NB4 (cell line): Measurements from ENCODE around the gene SPAG9.
"Not testable (repeated sequence)": the region's sequence is repeated elsewhere in the genome, so short reads cannot be mapped to it uniquely, and the experiment has no call there.

Experiments used
- DNase-seq: peaks from one replicate; pipeline ENCODE4 v3.0.0; 2010; ENCODE audit warnings: low read depth
- H3K4me3 ChIP-seq: one replicate; pipeline ENCODE4 v1.5.1; 2011; ENCODE audit warnings: mild to moderate bottlenecking, low read depth, low read length, moderate library complexity
- MYC ChIP-seq: IDR thresholded peaks from 2 replicates; pipeline ENCODE4 v1.6.1; 2011; ENCODE audit warnings: low read depth, low read length
- POLR2A ChIP-seq: IDR thresholded peaks from 2 replicates; pipeline ENCODE4 v1.6.1; 2011; ENCODE audit warnings: mild to moderate bottlenecking; ENCODE audit not compliant: insufficient read length; ENCODE audit errors: extremely low read depth
- TF ChIP-seq, protein P1 (sequence below): IDR thresholded peaks from 2 replicates; pipeline ENCODE4 v1.6.1; 2011; ENCODE audit warnings: low read depth, low read length
- TF ChIP-seq, protein P2 (sequence below): IDR thresholded peaks from one replicate; pipeline ENCODE4 v1.5.1; 2012; ENCODE audit warnings: low read depth, low read length

The SPAG9 gene

DNA sequence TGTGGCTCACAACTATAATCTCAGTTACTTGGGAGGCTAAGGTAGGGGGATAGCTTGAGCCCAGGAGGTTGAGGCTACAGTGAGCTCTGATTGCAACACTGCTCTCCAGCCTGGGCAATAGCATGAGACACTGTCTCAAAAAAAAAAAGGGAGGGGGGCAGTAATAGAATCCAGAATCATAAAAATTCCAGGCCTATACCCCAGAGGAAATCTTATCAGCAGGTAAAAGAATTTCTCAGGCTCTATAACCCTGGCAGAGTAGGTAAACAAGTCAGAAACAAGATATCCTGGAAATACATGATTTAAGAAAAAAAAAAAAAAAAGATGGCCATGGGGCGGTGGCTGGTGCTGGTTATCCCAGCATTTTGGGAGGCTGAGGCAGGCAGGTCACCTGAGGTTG is 12.9 kb downstream of the SPAG9 start:
- peak; percentile 11 for DNase-seq
- no peak overlapping the region for H3K4me3 ChIP-seq

DNA sequence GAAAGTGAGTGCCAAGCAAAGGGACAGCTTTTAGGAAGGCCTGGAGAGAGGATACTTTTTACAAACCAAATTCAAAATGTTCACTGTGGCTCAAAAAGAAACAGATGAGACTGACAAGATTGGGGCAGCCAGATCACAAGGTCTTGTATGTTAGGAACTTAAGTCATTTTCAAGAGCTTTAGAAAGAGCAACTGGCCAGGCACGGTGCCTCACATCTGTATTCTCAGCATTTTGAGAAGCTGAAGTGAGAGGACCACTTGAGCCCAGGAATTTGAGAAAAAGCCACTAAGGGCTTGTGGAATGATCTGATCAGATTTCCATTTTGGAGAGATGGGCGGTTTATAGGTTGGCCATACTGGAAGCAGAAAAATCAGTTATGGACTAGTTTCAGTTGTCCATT is 17.2 kb downstream of the SPAG9 start:
- no peak for DNase-seq
- no peak overlapping the region for H3K4me3 ChIP-seq
- TF ChIP-seq, protein P1, sequence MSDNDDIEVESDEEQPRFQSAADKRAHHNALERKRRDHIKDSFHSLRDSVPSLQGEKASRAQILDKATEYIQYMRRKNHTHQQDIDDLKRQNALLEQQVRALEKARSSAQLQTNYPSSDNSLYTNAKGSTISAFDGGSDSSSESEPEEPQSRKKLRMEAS, result no peak

More for the DNA sequence above, 12.9 kb downstream of the SPAG9 start:
- TF ChIP-seq, protein P2, sequence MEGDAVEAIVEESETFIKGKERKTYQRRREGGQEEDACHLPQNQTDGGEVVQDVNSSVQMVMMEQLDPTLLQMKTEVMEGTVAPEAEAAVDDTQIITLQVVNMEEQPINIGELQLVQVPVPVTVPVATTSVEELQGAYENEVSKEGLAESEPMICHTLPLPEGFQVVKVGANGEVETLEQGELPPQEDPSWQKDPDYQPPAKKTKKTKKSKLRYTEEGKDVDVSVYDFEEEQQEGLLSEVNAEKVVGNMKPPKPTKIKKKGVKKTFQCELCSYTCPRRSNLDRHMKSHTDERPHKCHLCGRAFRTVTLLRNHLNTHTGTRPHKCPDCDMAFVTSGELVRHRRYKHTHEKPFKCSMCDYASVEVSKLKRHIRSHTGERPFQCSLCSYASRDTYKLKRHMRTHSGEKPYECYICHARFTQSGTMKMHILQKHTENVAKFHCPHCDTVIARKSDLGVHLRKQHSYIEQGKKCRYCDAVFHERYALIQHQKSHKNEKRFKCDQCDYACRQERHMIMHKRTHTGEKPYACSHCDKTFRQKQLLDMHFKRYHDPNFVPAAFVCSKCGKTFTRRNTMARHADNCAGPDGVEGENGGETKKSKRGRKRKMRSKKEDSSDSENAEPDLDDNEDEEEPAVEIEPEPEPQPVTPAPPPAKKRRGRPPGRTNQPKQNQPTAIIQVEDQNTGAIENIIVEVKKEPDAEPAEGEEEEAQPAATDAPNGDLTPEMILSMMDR, result no peak
- TF ChIP-seq, protein P1, result no peak
- TF ChIP-seq MYC (no peak), POLR2A (no peak)

DNA sequence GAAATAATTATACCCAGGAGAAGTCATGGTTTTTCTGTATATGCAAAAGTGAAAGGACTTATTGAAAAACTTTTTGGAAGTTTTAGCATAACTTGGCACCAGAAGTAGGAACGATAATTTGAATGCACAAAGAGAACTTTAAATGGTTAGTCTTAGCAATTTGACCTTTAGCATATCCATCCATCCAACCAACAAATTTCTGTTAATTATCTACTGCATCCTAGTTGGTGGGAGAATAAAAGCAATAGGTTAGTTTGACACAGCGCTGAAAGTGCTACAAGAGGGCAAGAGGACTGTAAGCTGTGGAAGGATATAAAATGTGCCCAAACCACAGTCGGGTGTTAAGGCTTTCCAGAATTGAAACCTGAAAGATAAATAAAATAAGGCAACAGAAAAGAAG is 17.6 kb downstream of the SPAG9 start:
- no peak for DNase-seq
- H3K4me3 ChIP-seq, result no peak overlapping the region
- no peak for TF ChIP-seq MYC
- TF ChIP-seq, protein P1, result no peak
- TF ChIP-seq, protein P2, result no peak
- no peak for TF ChIP-seq POLR2A

DNA sequence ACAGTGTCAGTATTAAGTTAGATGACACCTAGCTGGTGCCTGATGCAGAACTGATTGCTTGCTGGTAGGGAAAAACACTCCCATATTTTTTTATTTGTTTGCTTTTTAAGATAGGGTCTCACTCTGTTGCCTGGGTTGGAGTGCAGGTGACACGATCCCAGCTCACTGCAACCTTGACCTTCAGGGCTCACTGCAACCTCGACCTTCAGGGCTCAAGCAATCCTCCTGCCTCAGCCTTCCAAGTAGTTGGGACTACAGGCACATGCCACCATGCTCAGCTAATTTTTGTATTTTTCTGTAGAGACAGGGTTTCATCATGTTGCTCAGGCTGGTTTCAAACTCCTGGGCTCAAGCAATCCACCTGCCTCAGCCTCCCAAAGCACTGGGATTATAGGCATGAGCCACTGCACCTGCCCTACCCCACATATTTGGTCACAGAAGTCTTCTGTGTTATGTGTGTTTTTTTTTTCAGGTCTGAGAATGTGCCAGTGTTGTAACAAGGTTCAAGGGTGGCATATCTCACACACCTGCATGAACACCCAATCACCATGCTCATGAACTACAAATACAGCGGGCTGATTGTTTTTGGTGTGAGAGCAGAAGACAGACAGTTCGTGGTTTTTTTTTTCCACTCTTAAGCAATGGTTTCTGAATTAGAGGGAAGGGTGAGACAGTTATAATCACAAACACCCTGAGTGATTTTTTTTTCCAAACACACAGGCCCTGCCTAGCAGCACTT is 22.8 kb downstream of the SPAG9 start:
- TF ChIP-seq MYC (no peak), POLR2A (no peak)
- TF ChIP-seq, protein P1, result no peak
- TF ChIP-seq, protein P2, result no peak
- no peak overlapping the region for H3K4me3 ChIP-seq
- DNase-seq, result peak; percentile 40

DNA sequence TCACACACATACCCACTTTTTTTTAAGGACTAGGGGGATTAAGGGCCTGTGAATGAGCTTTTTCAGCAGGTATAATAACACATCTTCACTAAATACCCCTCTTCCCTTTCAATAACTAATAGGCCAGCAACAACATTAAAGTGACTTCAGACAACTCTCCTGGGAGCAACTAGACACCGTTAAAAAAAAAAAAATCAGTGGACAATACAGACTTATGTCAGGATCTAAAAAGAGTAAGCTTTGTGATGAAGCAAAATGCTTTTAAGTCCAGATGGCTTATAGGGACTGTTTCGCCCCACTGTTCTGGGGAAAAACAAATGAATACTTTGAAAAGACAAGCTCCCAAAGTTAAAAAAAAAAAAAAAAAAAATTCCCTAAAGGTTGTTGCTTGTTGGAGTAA is 29.0 kb downstream of the SPAG9 start:
- no peak for DNase-seq
- no peak overlapping the region for H3K4me3 ChIP-seq
- TF ChIP-seq, protein P1, result no peak
- TF ChIP-seq POLR2A, result no peak
- TF ChIP-seq, protein P2, result no peak
- TF ChIP-seq MYC, result no peak

DNA sequence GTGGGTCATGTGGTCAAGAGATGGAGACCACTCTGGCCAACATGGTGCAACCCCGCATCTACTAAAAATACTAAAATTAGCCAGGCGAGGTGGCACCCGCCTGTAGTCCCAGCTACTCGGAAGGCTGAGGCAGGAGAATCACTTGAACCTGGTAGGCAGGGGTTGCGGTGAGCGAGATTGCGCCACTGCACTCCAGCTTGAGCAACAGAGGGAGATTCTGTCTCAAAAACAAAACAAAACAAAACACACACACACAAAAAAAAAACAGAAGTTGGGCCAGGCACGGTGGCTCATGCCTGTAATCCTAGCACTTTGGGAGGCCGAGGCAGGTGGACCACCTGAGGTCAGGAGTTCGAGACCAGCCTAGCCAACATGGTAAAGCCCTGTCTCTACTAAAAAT is 31.8 kb downstream of the SPAG9 start:
- not testable (repeated sequence) for H3K4me3 ChIP-seq
- DNase-seq, result peak; percentile 84

DNA sequence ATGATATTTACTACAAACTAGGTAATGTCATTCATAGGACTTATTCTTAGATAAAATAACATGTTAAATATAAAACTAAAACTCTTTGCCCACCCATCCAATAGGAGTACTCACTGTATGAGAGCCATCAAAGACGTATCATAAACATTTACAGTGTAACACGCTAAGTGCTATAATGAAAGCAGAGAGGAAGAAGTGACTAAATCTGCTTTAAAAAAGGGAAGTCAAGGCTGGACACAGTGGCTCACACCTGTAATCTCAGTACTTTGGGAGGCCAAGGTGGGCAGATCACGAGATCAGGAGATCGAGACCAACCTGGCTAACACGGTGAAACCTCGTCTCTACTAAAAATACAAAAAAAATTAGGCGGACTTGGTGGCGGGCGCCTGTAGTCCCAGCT is 32.4 kb downstream of the SPAG9 start:
- H3K4me3 ChIP-seq, result no peak overlapping the region
- TF ChIP-seq, protein P2, result no peak
- no peak for TF ChIP-seq MYC
- no peak for TF ChIP-seq POLR2A
- TF ChIP-seq, protein P1, result no peak
- no peak for DNase-seq
